ENCODE measurements around the gene RNASE8.

RNASE8 gene

DNA sequence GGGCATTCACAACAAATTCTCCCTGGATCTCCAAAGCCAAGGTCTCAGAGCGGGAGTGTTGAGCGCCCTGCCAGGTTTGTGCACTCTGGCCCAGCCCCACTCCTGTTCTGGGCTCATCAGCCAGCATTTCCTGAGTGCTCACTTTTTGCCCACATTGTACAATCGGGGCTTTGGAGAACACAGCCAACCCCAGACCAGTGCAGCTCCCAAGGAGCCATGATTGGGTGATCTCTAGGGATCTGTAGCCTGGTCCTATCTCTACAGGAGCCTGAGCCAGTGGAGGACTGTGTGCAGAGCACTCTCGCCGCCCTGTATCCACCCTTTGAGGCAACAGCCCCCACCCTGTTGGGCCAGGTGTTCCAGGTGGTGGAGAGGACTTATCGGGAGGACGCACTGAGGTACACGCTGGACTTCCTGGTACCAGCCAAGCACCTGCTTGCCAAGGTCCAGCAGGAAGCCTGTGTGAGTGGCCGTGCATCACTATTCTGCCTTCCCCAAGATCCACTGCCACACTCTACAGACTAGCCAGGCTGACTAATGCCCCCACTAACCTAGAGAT is 15.2 kb downstream of the RNASE8 start:
- peak; percentile 20 for DNase-seq (ENCODE audit: low spot score)

DNA sequence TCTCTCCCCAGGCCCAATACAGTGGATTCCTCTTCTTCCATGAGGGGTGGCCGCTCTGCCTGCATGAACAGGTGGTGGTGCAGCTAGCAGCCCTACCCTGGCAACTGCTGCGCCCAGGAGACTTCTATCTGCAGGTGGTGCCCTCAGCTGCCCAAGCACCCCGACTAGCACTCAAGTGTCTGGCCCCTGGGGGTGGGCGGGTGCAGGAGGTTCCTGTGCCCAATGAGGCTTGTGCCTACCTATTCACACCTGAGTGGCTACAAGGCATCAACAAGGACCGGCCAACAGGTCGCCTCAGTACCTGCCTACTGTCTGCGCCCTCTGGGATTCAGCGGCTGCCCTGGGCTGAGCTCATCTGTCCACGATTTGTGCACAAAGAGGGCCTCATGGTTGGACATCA is 16.3 kb downstream of the RNASE8 start:
- no peak for DNase-seq (ENCODE audit: low spot score)

DNA sequence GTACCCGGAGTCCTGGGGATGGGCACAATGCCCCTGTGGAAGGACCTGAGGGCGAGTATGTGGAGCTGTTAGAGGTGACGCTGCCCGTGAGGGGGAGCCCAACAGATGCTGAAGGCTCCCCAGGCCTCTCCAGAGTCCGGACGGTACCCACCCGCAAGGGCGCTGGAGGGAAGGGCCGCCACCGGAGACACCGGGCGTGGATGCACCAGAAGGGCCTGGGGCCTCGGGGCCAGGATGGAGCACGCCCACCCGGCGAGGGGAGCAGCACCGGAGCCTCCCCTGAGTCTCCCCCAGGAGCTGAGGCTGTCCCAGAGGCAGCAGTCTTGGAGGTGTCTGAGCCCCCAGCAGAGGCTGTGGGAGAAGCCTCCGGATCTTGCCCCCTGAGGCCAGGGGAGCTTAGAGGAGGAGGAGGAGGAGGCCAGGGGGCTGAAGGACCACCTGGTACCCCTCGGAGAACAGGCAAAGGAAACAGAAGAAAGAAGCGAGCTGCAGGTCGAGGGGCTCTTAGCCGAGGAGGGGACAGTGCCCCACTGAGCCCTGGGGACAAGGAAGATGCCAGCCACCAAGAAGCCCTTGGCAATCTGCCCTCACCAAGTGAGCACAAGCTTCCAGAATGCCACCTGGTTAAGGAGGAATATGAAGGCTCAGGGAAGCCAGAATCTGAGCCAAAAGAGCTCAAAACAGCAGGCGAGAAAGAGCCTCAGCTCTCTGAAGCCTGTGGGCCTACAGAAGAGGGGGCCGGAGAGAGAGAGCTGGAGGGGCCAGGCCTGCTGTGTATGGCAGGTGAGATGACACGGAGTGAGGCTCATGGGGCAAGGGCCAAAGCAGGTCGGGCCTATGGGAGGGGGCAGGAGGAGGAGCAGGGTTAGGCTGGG is 17.0 kb downstream of the RNASE8 start:
- peak; percentile 72 for DNase-seq (ENCODE audit: low spot score)

DNA sequence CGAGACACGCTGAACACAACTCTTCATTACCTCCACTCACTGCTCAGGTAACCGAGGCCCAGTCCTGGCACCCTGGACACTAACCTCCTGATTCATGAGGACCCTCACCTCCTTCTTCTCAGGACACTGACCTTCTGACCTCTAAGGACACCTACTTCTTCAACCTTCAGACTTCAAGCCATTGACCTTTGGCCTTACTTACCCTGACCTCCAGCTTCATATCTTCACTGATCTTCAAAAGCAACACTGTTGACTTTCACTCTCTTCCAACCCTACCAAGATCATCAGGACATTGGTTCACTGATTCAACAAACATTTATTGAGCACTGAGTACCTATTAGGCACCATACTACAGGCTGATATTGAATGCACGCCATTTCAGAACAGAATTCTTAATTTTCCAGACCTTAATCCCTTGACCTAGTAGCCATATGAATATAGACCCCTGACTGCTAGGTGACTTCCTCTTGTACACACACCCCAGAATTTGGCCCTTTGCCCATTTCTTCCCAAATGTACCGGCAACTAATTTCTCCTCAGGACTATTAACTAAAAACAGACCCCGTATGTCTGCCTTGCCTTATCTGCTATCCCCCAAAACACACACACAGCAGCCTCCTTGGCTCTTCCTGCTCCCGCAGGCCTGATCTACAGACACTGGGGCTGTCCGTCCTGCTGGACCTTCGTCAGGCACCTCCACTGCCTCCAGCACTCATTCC is 18.3 kb downstream of the RNASE8 start:
- no peak for DNase-seq (ENCODE audit: low spot score)

DNA sequence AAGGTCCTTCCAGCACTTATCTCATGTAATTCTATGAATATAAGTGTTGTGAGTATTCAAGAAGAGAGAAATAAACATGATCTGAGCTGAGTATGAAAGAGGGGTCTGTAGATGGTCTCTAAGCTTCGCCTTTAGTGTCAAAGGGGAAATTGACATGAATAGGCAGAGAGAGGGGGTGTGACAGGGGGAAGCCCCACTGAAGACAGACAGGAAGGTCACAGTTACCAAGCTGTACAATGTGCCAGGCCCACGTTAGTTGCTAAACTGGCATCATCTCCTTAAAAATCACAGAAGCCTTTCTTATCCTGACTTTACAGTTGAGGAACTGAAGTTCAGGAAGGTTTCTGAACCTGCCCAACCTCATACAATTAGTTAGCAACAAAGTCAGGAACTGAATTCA is 20.1 kb downstream of the RNASE8 start:
- no peak for DNase-seq (ENCODE audit: low spot score)

DNA sequence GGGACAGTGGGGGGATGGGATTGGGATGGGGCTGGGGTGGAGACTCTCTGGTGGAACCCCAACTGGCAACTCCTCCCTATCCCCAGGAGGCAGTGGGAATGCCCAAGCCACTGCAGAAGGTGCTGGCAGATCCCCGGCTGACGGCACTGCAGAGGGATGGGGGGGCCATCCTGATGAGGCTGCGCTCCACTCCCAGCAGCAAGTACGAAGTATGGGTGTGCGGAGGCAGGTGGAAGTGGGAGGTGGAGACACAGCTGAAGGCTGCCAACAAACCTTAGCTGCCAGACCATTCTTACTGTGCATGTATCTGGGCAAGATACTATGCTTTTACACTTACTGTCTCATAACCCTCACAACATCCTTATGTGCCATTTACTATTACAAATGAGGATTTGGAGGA is 20.7 kb downstream of the RNASE8 start:
- DNase-seq (ENCODE audit: low spot score), result no peak

DNA sequence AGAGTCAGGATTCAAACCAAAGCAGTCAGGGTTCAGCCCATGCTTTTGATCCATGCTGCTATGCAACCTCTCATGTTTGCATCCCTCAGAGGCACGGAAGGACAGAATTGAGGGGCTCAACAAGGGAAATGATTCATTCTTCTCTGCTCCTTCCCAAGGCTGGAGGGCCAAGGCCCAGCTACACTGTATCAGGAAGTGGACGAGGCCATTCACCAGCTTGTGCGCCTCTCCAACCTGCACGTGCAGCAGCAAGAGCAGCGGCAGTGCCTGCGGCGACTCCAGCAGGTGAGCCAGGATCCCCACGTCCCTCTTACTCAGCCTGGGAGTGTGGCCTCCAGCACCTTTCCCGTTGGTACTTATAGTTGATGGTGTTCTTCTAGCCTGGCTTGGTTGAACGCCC is 21.1 kb downstream of the RNASE8 start:
- no peak for DNase-seq (ENCODE audit: low spot score)

DNA sequence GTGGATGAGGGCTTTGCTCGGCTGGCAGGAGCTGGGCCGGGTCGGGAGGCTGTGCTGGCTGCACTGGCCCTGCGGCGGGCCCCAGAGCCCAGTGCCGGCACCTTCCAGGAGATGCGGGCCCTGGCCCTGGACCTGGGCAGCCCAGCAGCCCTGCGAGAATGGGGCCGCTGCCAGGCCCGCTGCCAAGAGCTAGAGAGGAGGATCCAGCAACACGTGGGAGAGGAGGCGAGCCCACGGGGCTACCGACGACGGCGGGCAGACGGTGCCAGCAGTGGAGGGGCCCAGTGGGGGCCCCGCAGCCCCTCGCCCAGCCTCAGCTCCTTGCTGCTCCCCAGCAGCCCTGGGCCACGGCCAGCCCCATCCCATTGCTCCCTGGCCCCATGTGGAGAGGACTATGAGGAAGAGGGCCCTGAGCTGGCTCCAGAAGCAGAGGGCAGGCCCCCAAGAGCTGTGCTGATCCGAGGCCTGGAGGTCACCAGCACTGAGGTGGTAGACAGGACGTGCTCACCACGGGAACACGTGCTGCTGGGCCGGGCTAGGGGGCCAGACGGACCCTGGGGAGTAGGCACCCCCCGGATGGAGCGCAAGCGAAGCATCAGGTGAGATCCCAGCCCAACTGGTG is 24.0 kb downstream of the RNASE8 start:
- no peak for DNase-seq (ENCODE audit: low spot score)

DNA sequence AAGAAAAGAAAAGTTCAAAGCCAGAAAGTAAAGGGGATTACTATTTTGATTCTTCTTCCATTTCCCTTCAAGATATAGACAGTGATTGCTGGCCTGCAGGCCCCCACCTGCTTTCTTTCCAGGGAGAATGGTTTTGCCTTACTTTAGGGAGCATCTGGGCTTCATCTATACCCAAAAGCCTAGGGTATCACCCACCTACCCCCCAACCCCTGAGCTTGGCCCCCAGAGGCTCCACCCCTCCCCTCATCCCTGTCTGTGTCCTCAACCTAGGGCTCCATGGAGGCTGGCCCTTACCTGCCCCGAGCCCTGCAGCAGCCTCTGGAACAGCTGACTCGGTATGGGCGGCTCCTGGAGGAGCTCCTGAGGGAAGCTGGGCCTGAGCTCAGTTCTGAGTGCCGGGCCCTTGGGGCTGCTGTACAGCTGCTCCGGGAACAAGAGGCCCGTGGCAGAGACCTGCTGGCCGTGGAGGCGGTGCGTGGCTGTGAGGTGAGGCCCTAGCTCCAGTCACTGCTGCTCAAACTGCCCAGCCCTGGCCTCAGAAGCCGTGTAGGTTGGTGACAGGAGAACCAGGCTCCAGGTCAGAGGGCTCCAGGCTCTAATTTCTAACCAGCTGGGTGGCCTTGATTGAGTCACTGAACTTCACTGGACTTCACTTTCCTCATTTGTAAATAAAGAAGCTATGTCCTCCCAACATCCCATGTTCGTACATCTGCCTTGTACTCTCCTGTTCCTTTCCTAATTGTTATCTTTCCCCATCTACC is 26.1 kb downstream of the RNASE8 start:
- no peak for DNase-seq (ENCODE audit: low spot score)

DNA sequence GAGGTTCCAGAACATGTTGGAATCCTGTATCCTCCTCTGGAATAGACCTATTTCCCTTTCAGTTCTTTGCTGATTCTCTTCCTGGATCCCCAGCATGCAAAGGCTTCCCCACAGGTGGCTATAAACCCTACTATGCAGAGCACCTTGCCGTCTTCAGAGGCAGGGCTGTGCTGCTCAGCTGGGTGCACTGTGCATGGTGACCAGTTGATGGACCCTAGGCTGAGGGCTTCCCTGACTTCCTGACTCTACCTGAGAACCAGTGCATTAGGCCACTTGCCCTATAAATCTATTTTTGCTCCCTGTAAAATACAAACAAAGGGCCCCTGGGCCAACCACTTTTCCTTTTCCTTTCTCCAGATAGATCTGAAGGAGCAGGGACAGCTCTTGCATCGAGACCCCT is 26.8 kb downstream of the RNASE8 start:
- no peak for DNase-seq (ENCODE audit: low spot score)

DNA sequence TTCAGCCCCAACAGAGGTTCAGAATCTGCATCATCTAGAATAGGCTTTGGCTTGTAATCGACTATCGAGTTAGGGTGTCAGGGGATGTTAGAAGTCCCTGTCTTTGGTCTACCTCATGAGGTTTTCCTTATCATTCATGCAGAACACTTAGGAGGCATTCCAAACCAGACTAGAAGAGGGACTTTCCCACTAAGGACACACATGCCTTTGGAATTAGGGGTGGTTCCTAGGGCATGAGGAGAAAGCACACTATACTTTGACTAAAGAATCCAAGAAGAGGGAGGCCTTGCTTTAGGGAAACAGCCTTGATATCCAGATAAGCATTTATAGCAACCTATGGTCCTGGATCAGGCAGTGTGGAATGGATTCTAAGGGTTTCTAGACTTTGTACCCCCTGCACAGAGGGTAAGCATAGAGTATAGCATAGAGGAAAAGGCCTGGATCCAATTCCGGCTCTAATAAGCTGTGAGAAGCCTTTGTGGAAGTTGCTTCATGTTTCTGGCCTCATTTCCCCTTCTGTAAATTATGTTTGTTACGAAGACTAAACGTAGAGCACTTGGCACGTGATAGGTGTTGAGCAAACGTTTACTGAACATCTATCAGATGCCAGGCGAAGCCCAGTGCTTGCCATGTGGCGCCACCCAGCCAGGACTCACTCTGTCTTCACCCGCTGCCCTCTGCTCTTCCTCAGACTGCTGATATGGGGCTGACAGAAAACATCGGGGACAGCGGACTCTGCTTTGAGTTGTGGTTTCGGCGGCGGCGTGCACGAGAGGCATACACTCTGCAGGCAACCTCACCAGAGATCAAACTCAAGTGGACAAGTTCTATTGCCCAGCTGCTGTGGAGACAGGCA is 27.6 kb downstream of the RNASE8 start:
- DNase-seq (ENCODE audit: low spot score), result no peak

DNA sequence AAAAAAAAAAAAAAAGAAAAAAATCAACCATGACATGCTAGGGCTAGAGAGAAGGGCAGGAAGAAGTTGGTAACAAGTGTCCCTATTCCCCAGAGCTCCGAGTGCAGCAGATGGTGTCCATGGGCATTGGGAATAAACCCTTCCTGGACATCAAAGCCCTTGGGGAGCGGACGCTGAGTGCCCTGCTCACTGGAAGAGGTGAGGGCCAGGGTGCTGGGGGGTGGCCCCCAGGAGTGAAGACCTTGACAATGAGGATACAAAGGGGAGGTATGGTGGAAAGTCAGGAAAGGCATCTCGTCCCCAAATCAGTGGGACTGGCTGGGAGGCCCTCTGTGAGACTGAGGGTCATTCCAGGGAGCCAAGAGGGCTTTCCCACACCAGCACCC is 29.3 kb downstream of the RNASE8 start:
- DNase-seq (ENCODE audit: low spot score), result no peak

DNA sequence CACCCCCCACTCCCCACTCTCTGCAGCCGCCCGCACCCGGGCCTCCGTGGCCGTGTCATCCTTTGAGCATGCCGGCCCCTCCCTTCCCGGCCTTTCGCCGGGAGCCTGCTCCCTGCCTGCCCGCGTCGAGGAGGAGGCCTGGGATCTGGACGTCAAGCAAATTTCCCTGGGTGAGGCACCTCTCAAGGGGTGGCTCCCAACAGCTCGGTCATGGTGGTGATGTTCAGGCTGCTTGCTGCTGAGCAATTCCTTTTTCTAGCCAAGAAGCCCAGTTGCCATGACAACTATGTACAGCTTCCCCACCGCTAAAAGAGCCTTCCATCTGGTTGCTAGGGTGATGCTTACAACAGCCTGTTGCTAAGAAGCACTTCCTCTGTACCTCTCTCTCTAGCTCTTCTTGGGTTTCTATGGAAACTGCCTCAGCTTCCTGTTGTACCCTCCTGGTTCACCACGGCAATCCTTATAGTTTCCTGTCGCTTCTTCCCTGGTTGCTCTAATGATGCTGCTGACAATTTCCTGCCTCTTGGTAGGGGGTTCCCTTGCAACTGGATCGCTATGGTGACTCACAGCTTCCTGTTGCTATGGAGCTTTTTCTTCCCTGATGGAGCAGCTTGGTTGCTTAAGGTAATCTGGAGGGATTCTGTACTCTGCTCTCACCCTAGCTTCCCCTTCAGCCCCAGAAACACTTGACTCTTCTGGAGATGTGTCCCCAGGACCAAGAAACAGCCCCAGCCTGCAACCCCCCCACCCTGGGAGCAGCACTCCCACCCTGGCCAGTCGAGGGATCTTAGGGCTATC is 29.9 kb downstream of the RNASE8 start:
- peak; percentile 94 for DNase-seq (ENCODE audit: low spot score)

DNA sequence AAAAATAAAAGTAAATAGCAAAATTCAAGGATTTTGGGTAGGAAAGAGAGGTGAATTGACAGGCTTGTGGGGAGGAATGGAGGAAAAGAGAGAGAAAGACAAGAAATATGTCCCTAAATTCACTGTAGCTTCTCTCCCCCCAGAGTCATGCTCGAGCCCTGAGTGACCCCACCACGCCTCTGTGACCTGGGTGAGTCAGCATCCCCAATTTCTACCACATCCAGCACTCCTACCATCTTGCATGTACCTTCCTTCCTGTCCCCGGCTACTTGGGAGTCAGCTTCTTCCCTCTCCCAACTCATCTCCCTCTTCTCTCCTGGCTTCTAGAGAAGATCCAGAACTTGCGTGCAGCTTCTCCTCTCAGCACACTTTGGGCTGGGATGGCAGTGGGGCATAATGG is 31.1 kb downstream of the RNASE8 start:
- DNase-seq (ENCODE audit: low spot score), result no peak

DNA sequence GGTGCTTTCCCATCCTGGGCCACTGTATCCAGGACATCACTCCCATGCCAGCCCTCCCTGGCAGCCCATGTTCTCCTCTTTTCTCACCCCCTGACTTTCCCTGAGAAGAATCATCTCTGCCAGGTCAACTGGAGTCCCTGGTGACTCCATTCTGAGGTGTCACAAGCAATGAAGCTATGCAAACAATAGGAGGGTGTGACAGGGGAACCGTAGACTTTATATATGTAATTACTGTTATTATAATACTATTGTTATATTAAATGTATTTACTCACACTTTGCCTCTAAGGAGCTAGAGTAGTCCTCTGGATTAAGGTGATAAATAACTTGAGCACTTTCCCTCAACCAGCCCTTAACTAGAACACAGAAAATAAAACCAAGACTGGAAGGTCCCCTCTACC is 31.6 kb downstream of the RNASE8 start:
- DNase-seq (ENCODE audit: low spot score), result no peak

DNA sequence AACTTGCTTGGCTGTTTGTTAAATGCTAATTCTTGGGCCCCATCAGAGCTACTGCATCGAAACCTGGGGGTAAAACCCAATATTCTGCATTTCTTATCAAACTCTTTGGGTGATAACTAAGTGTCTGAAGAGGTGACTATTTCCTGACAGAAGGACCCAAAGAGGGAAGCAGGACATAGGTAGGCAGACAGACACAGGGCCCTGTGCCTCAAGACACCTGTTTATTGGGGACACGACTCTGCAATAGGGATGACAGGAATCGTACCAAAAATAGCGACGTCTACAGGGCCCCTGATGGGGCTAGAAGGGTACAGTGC is 32.2 kb downstream of the RNASE8 start:
- DNase-seq (ENCODE audit: low spot score), result no peak

DNA sequence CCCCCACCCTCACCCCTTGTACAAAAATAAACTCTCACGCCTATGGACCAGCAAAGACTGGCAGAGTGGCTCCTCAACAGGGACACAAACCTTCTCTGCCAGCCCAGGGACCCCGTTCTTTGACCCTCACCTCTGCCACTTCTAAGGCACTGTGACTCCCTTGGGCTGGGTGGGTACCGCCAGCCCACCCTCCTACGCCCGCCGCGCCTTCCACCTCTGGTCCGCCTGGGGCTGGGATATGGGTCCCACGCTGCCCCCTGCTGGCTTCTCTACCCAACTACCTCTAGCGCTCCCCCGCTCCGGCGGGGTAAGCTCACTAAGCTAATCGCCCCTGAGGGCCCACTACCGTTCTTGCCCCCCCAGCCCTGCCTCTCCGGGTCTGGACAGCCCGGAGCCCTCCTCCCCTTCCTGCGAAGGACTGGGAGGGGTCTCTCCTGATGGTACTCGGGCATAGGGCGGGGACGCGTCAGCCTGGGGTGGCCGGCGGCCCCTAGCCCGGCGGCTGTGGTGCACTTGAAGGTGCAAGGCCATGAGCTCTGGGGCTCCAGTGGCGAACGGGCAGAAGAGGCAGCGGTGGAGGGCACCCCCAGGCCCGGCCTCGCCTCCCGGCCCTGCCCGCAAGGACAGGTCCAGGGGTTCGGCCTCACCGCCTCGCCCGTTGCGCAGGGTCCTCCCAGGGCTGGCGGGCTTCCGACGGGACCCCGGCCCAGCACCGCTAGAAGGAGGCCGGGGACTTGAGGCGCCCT is 32.7 kb downstream of the RNASE8 start:
- DNase-seq (ENCODE audit: low spot score), result no peak

DNA sequence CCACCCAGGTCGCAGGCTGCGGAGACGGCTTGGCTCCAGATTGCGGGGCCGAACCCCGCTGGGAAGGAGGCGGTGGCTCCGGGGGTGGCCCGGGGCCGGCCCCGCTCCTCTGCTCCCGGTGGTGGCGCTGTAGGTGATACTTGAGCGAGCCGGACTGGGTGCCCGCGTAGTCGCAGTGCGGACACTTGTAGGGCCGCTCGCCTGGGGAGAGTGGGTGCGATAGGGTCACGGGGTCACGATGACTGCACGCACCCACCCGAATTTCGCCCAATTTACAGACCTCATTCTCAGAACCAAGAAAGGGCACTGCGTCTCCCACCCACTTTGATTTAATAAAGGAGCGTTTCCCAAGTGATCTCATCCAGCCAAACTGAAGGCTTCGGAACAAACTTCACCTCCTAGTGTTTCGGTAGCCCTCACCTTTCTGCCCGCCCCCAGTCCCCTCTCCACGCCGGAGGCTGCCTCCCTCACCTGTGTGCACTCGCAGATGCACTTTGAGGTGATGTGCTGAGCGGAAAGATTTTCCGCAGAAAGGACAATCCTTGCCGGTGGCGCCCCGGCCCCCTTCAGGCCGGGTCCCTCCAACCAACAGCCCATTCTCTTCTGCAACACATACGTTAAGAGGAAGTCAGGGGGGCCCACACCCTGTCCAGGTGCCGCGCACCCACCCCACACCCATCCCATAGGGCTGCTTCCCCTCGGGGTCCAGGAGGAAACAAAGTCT is 33.5 kb downstream of the RNASE8 start:
- DNase-seq (ENCODE audit: low spot score), result no peak

DNA sequence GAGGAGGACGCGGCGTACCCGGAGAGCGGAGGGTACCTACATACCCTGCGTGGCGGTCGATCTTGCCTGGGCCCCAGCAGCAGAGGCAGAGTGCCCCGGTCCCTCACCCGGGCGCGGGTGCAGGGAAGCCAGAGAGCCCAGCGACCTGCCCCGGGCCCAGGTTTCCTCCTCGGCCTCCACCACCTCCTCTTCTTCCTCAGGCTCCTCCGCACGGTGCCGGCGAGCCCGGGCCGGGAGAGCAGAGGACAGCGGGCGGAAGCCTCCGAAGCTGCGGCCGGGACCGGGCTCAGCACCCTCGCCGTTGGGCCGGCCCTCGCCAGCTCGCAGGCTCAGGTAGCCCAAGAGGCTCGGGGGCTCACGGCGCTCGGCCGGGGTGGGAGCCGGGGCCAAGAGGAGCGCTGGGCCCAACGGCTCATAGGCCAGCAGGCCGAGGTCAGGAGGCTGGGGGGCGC is 34.2 kb downstream of the RNASE8 start:
- no peak for DNase-seq (ENCODE audit: low spot score)
